ENCODE results near the gene CEMIP2.

The CEMIP2 gene

GRCh38 chr9:71760901-71761300 lies 7.4 kb downstream of the CEMIP2 start:
- no peak overlapping the region for H3K27ac ChIP-seq (ENCODE audit: low read depth, low read length)
- no peaks in the 10 kb centered on the region for H3F3A ChIP-seq (ENCODE audit: insufficient read depth)
- no peak overlapping the region for H3K9ac ChIP-seq (ENCODE audit: low read length)
- no peaks in the 10 kb centered on the region for H3K36me3 ChIP-seq (ENCODE audit: low read length)
- no peaks in the 10 kb centered on the region for H3K9me3 ChIP-seq (ENCODE audit: insufficient read depth, low read length)
- H3K4me3 ChIP-seq (ENCODE audit: insufficient read depth, low read length, poor library complexity, severe bottlenecking), result no peak overlapping the region
- TF ChIP-seq, protein P1, sequence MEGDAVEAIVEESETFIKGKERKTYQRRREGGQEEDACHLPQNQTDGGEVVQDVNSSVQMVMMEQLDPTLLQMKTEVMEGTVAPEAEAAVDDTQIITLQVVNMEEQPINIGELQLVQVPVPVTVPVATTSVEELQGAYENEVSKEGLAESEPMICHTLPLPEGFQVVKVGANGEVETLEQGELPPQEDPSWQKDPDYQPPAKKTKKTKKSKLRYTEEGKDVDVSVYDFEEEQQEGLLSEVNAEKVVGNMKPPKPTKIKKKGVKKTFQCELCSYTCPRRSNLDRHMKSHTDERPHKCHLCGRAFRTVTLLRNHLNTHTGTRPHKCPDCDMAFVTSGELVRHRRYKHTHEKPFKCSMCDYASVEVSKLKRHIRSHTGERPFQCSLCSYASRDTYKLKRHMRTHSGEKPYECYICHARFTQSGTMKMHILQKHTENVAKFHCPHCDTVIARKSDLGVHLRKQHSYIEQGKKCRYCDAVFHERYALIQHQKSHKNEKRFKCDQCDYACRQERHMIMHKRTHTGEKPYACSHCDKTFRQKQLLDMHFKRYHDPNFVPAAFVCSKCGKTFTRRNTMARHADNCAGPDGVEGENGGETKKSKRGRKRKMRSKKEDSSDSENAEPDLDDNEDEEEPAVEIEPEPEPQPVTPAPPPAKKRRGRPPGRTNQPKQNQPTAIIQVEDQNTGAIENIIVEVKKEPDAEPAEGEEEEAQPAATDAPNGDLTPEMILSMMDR (IDR thresholded peaks at IDR 0.05; ENCODE audit: insufficient read depth, low read length, poor library complexity, severe bottlenecking), result no peak
- no peak for TF ChIP-seq EZH2phosphoT487 (conservative IDR thresholded peaks at IDR 0.05; ENCODE audit: low read length)
- no peak overlapping the region for H3K4me2 ChIP-seq (ENCODE audit: low read depth, low read length, poor library complexity, severe bottlenecking)
- H3K79me2 ChIP-seq (ENCODE audit: insufficient read depth, low read length), result no peaks in the 10 kb centered on the region
- H2AFZ ChIP-seq (ENCODE audit: low read depth, low read length, severe bottlenecking), result no peak overlapping the region
- H3K27me3 ChIP-seq (ENCODE audit: low read length), result no peaks in the 10 kb centered on the region
- no peaks in the 10 kb centered on the region for H3K9me2 ChIP-seq (replicated peaks; ENCODE audit: insufficient read depth, low read length)
- H4K20me1 ChIP-seq (ENCODE audit: low read depth, low read length), result peaks cover 4% of the 10 kb centered on the region; the same call in 1 of the 2 replicates

DNA sequence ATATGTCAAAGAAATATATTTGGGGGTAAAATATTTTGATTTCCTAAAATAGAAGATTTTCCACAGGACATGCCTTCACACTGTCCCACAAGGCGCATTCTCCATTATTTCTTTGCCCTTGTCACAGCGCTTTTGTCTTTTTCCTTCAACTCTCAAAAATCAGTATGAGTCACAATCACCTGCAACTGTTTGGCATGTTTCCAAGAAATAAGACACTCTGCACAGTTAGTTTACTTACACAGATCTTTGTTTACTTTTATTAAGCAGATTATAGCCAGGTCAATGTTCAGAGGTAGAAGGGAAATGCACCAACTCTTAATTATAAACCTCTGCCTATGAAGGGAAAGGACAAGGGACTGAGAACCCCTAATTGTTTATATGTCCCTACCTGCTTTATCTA lies 9.5 kb downstream of the CEMIP2 start:
- Histone ChIP-seq H3K27ac (ENCODE audit: low read depth, low read length) (no peak overlapping the region), H3K4me3 (ENCODE audit: insufficient read depth, low read length, poor library complexity, severe bottlenecking) (no peak overlapping the region), H2AFZ (ENCODE audit: low read depth, low read length, severe bottlenecking) (no peak overlapping the region), H3K79me2 (ENCODE audit: insufficient read depth, low read length) (no peaks in the 10 kb centered on the region), H3K4me2 (ENCODE audit: low read depth, low read length, poor library complexity, severe bottlenecking) (no peak overlapping the region), H3K36me3 (ENCODE audit: low read length) (no peaks in the 10 kb centered on the region), H3K9me3 (ENCODE audit: insufficient read depth, low read length) (no peaks in the 10 kb centered on the region), H3F3A (ENCODE audit: insufficient read depth) (no peaks in the 10 kb centered on the region), H3K9me2 (replicated peaks; ENCODE audit: insufficient read depth, low read length) (no peaks in the 10 kb centered on the region), H3K27me3 (ENCODE audit: low read length) (no peaks in the 10 kb centered on the region), H4K20me1 (ENCODE audit: low read depth, low read length) (peaks cover 4% of the 10 kb centered on the region; the same call in 1 of the 2 replicates), H3K9ac (ENCODE audit: low read length) (no peak overlapping the region)
- TF ChIP-seq, protein P1 (IDR thresholded peaks at IDR 0.05; ENCODE audit: insufficient read depth, low read length, poor library complexity, severe bottlenecking), result no peak
- no peak for TF ChIP-seq EZH2phosphoT487 (conservative IDR thresholded peaks at IDR 0.05; ENCODE audit: low read length)

GRCh38 chr9:71758277-71758676 lies 10.0 kb downstream of the CEMIP2 start:
- Histone ChIP-seq H3K4me2 (ENCODE audit: low read depth, low read length, poor library complexity, severe bottlenecking) (no peak overlapping the region), H3K36me3 (ENCODE audit: low read length) (no peaks in the 10 kb centered on the region), H3K9ac (ENCODE audit: low read length) (no peak overlapping the region), H3K9me2 (replicated peaks; ENCODE audit: insufficient read depth, low read length) (no peaks in the 10 kb centered on the region), H2AFZ (ENCODE audit: low read depth, low read length, severe bottlenecking) (no peak overlapping the region), H3K9me3 (ENCODE audit: insufficient read depth, low read length) (no peaks in the 10 kb centered on the region), H3K27me3 (ENCODE audit: low read length) (no peaks in the 10 kb centered on the region), H3K27ac (ENCODE audit: low read depth, low read length) (no peak overlapping the region), H3F3A (ENCODE audit: insufficient read depth) (no peaks in the 10 kb centered on the region), H3K79me2 (ENCODE audit: insufficient read depth, low read length) (no peaks in the 10 kb centered on the region), H3K4me3 (ENCODE audit: insufficient read depth, low read length, poor library complexity, severe bottlenecking) (no peak overlapping the region), H4K20me1 (ENCODE audit: low read depth, low read length) (peaks cover 4% of the 10 kb centered on the region; the same call in 1 of the 2 replicates)
- TF ChIP-seq EZH2phosphoT487 (conservative IDR thresholded peaks at IDR 0.05; ENCODE audit: low read length), result no peak

DNA sequence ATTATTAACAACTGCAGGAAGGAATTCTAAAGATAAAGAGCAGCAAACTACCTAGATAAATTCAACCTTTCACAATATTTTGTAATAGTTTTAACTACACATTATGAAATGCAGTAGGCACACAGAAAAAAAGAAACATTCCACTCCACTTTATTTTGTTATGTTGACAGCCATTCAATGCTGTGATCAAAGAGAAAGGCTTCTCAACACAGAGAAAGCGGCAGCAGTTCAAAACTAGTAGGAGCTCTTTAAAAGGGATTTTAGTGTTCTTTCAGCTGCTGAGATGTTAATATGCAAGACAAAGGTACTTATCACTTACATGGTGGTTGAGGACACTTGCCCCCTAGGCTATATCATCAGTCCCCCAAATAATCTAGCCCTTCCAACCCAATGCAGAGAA lies 11.6 kb downstream of the CEMIP2 start:
- H4K20me1 ChIP-seq (ENCODE audit: low read depth, low read length), result peaks cover 4% of the 10 kb centered on the region; the same call in 1 of the 2 replicates
- no peaks in the 10 kb centered on the region for H3K79me2 ChIP-seq (ENCODE audit: insufficient read depth, low read length)
- no peak overlapping the region for H3K4me2 ChIP-seq (ENCODE audit: low read depth, low read length, poor library complexity, severe bottlenecking)
- H3K9me2 ChIP-seq (replicated peaks; ENCODE audit: insufficient read depth, low read length), result no peaks in the 10 kb centered on the region
- TF ChIP-seq, protein P1 (IDR thresholded peaks at IDR 0.05; ENCODE audit: insufficient read depth, low read length, poor library complexity, severe bottlenecking), result no peak
- TF ChIP-seq EZH2phosphoT487 (conservative IDR thresholded peaks at IDR 0.05; ENCODE audit: low read length), result no peak
- H3F3A ChIP-seq (ENCODE audit: insufficient read depth), result no peaks in the 10 kb centered on the region
- no peak overlapping the region for H3K9ac ChIP-seq (ENCODE audit: low read length)
- no peak overlapping the region for H2AFZ ChIP-seq (ENCODE audit: low read depth, low read length, severe bottlenecking)
- H3K27me3 ChIP-seq (ENCODE audit: low read length), result no peaks in the 10 kb centered on the region
- no peaks in the 10 kb centered on the region for H3K36me3 ChIP-seq (ENCODE audit: low read length)
- H3K27ac ChIP-seq (ENCODE audit: low read depth, low read length), result no peak overlapping the region
- H3K4me3 ChIP-seq (ENCODE audit: insufficient read depth, low read length, poor library complexity, severe bottlenecking), result no peak overlapping the region
- H3K9me3 ChIP-seq (ENCODE audit: insufficient read depth, low read length), result no peaks in the 10 kb centered on the region

Data from SU-DHL-6 (cell line).